Endometrial microvascular endothelial cells (primary cell): ENCODE data around the gene ABCA4. TPM values are rescaled to one million over a fixed set of nuclear protein-coding genes. Genes with fewer than 3 reads are reported as not detected.

Experiments used
- in situ Hi-C: cut with HindIII; loops from 2 replicates; pipeline ENCODE4 v1.10.0; 2017; ENCODE audit warnings: low sequenced_read_pairs, low pct_unique_long_range_greater_than_20kb; ENCODE audit errors: inconsistent ontology term
- total RNA-seq: library from RNA; depleted of rRNA; stranded (reverse); fragments of >200 nt; gene quantifications from one replicate; pipeline ENCODE4 v1.2.3, GENCODE V29; 2015; ENCODE audit errors: inconsistent ontology term

Gene ABCA4
- total RNA-seq, 1 donor from 2014 or later = 0.09 TPM

DNA sequence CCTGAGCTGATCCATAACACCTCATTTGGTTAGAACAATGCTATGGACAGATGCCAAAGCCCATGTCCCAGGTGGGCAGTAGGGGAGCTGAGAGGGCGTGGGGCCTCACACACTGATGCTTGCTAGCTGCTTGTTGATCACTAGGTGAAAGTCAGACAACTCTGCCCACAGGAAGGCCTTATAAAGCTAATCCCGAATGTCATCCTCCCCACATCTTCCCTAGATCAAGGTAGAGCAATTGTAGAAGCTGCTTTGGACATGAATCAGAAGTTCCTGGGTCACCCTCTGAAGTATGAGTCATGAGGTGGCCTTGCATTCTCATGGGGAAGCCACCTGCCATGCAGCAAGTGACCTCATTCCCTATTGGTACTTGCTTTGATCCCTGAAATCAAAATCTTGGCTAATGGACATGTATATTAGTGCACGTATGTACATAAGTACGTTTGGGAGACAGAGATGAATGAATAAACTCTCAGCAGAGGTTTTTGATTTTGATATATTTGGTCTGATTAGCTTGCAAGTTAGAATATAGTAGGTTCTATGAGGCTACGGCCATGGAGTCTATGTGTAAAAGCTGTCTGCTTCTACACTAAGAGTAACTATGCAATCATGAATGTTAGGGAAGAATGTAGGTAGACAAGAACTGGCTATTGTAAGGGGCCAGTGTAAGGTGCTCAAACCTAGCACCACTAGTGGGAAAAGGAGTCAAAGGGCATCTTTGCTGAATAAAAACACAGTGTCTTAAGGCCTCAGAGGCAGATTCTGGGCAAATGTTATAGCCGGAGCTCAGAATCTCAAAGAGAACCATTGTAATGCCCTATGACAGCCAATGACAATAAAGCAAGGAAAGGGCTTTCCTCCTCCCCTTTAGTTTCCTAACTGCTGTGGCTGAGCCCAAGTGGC lies 52.6 kb downstream of the ABCA4 start:
- in situ Hi-C loops = no loop called here

DNA sequence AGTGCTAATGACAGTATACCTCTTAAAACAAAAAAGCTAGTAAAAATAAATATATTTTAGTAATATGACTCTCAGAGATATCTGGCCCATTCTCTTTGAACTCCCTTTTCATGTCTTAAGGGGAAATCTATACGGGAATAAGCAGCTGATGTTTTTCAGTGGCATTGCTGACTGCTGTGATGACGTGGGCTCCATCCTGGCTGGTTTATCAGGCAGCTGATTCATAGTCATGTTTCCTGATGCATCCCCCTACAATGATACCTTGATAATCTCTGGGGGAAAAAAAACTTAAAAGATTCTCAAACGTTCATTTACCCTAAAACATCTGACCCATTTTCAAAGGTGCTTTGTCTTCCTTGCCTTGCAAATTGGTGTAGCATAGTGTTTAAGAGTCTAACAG lies 53.8 kb downstream of the ABCA4 start:
- in situ Hi-C loops = no loop called here

DNA sequence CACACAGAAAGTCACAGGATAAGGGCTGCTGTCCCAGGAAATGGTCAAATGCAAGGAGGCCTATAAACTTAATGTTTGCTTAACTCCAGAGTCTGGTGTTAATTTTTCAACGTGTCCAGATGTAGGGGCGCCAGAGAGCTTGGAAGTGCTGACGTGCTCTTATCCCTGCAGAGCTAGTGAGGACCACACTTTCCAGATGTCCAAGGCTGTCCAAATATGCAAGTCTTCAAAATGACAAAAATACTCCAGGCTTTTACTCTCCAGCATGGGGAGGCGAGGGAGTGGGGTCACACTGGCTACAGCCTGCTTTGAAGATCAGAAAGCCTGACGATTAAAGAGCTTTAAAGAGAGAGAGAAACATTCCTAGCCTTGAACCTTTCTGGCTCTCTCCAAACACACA lies 57.6 kb downstream of the ABCA4 start:
- in situ Hi-C loops = no loop called here

DNA sequence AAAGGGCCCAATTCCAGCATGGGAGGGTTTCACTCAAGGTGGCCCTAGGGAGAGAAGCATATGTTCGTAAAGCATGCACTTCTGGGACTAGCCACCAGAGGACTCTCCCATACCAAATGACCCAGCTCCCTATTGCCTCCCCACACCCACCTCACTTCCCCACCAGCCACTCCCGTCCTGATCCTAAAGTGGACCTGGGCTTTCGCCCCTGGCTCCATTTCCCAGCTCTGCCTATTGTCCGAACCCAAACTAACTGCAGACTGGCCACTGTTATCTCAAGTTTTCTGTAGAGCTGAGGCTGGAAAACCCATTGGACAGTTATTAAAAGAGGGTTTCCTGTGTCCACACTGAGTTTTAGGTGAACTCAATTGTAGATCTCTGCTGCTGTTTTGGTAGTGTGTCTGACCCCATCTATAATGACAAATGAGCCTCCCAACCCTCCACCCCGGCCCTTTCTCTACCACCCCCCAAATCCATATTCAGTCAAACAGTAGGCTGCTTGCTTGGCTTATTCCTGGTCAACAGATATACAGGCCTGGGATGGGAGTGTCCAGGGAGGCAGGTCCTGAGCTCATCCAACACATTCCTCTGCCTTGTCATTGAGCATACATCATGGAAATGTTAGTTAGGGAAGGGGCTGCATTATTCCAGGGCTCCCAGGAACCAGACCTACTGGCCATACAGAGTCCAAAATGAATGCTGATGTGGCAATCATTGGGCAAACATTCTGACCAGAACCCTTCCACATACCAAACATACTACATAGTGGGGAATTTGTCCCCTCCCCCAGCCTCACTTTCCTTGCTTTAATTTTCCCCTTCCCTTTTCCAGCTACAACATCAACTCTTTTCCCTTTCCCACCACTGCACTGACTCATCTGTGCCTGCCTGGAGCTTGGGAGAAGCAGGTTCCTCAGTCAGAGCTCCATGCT lies 59.2 kb downstream of the ABCA4 start:
- in situ Hi-C loops = no loop called here

DNA sequence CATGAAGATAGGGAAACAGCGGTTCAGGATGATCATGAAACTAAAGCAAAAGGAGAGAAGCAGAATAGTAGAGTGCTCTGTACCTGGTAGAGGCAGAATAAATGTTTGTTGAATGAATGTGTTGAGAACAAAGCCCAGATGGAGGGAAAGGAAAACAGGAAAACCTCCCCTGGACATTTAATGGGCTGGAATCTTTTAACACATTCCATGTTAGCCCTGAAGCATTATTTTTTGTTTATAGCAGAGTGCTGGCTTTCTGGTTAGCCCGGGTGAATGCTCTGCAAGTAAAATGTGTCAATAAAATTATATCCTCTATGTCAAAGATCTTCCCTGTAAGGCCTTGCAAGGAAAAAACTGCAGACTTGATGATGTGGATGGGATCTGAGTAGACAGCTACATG lies 60.2 kb downstream of the ABCA4 start:
- in situ Hi-C loops = no loop called here

DNA sequence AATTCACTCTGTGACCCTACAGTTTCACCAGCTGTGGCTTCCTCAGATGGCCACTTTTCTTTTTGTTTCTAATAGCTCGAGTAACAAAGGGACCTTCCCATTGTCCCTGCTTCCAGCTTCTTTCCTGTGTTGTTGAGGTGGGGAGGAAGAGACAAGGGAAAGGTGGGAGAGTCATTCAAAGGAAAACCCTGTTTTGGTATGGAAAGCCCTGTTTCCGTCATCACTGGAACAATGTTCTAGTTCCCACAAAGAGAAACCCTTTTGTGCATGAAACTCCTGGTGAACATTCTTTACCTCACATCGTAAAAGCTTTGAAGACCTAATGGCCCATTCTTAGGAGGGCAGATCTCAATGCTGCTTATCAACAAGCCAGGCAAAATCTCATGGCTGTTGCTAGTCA lies 62.2 kb downstream of the ABCA4 start:
- in situ Hi-C loops = no loop called here

DNA sequence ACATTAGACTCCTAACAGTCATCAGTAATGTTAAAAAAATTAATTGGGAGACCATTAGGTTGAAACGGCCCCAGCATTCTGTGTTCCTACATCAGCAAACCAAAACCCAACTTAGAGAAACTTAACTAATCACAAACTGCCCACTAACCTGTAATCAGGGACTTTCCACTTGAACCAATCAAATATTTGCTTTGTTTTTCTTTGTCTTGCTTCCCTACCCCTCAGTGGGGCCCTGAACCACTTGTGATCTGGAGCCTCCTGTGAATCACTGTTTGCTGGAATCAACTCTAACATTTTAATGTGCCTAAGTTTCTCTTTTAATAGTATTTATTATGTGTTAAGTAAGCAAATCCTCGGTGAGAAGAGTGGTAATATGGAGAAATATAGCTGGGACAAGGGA lies 64.0 kb downstream of the ABCA4 start:
- in situ Hi-C loops = no loop called here

DNA sequence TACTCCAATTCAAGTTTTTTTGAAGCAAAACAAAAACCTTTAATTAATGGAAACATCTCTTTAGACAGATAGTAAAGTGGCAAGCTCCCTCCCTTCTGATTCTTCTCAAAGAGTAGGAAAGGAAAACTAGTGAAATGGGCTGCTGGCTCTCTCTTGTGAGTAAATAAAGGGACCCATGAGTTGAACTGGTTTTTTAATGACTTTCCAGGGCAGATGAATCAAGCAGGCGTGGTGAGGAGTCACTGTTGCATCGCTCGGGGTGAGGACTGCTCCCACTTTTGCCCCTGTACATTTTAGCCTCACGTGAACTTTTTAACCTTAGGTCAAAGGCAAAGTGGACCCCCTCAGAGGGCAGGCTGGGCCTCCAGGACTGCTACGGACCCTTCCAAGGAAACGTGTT lies 64.8 kb downstream of the ABCA4 start:
- in situ Hi-C loops = no loop called here

DNA sequence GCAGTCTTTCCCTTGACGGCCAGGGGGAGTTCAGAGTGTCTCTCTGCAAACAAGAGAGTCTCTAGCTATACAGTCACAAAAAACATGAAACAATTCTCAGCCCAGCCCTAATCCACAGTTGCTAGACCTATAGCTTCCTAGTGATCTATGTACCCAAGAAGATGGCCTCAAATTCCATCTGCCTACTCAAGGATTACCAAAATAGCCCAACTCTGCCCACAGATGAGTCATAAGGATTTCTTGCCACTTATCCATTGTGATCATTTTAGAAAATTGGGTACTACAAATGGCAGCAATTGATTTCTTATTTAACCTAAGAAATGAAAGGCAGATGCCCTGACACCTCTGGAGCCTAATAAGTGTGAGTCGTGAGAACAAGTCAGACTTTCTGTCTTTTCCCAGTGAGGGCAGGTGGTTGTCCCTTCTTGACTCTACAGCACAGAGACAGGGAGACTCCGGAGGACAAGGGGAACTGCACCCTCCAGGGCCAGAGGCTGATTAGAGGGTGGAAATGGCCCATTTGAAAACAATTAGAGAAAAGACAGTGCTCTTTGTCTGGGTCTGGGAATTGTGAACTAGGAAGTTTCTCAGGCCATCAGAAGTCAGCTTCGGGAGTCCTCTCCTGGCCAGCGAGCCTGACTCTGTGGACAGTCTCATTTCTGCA lies 65.4 kb downstream of the ABCA4 start:
- in situ Hi-C loops = no loop called here

DNA sequence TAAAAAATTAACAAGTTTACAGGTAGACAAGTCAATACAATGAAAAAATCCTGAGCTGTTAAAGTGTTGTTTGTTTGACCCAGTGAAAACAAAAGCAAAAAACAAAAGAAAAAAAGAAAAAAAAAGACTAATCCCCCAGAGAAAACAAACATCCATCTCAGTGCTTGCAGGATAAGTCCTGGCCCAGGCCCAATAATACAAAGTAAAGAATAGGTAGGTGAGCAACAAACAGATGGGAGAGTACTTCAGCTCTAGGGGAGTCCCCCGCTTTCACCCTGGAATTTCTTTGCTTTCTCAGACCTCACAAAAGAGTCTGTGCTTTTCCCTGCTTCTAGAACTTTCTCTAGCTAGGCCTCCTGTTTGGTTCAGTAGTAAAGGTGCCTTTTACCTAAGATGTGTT lies 70.3 kb downstream of the ABCA4 start:
- in situ Hi-C loops = no loop called here

DNA sequence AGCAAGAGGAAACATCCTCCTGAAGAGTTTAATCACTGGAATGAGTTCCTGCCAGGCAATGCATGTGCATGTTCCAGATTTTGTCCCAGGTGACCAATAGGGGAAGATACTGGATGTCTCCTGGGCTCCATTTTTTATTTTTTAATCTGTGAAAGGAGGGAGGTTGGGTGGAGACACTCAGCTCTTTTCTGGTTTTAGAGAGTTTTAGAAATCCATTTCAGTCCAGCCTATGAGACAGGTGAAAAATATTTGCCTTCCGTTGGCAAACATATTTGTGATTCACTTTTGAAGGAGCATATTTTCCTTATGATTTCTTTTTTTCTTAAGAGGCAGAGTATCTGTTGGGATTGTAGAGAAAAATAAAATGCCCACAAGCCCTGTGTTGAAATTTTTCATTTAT lies 70.7 kb downstream of the ABCA4 start:
- in situ Hi-C loops = no loop called here

DNA sequence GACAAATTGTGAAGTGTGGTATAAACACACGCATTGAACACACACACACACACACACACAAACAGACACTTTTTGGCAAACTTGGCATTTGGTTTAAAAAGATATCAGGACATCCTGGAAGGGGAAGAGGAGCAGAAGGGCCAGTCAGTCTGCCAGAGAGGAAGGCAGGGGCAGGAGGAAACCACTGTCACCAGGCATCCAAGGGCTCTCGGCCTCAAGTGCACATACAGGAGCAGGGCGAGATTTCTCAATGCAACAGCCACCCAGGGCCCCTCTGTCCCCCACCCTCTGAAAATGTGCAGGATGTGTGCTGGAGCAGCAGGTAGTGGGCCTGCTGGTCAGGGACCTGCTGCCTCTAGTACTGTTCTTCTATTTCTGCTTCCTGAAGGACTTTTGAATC lies 71.2 kb downstream of the ABCA4 start:
- in situ Hi-C loops = loop anchor here (25.0 kb wide), 1 partner anchor 188 kb away; the partner anchor contains the start of gene ARHGAP29

DNA sequence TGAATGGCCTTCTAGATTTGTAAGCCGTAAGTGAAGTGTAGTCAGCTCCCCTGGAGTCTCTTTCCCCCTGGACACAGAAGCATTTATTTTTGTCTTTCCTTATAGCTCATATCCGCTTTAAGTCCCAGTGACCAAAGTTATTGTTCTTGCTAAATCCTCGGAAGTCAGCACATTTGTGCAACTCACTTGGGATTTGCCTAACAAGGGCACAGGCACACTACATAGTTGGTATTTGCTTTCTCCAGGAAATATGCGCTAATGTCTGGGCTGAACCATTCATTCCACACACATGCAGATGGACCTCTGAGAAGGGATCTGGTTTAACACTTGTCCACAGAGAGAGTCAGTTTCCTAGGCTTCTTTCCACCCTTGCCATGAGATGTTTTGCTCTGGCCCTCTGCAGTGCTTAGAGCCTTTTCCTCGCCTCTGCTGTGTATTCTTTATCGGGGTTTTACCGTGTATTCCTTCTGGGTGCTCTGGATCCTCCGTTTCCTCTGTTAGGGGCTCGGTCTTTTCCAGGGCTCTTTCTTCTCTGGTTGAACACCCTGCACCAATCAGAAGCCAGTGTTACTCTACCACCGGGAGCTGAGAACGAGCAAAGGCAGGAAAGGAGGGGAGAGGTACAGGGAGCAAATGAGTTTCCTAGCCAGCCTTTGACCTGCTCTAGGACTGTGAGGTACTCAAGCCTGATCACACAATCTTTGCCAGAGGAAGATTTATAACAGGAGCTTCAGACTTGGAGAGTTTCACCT lies 72.4 kb downstream of the ABCA4 start:
- in situ Hi-C loops = loop anchor here (25.0 kb wide), 1 partner anchor 189 kb away; the partner anchor contains the start of gene ARHGAP29

DNA sequence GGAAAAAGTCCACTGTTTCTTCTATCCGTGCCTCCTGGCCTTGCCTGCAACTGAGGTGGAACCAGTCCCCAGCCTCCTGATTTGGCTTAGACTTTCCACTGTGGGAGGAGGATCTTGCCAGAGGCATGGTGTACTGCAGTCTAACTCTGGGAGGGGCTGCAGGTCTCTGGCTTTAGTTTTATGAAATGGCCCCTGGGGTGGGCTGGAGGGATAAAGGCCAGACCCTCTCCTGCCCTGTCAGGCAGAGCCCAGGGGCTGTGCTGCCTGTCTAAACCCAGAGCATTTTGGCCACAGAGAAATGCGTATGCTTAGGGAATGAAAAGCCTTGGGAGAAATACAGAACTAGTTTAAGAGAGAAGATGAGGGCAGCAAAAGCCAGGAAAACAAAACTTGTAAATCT lies 73.0 kb downstream of the ABCA4 start:
- in situ Hi-C loops = loop anchor here (25.0 kb wide), 1 partner anchor 189 kb away; the partner anchor contains the start of gene ARHGAP29

DNA sequence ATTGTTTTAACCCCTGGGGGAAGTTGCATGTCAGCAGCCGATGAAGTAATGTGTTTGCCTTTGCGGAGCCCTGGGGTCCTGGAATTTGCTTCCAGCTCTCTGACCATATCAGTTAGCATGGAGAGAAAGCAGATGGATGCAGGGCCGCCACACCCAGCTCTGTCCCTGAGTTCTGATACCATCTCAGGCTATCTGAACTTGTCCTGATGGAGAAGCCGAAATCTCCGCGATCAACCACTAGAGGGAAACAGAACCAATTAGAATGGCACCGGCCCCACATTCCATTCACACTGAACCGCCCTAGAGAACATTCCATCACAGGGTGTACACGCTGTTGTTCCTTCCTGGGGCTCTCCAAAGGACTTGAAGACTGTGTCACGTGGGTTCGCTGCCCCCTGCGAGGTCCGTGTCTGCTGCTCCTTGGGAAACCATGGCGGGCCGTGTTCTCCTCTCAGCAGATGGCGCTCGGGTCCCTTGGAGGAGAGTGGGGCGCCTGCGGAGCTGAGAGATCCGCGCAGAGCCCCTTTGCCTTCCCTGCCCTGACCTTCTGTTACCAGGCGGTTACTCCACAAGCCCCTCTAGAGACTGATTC lies 75.4 kb downstream of the ABCA4 start:
- in situ Hi-C loops = loop anchor here (25.0 kb wide), 1 partner anchor 192 kb away; the partner anchor contains the start of gene ARHGAP29

DNA sequence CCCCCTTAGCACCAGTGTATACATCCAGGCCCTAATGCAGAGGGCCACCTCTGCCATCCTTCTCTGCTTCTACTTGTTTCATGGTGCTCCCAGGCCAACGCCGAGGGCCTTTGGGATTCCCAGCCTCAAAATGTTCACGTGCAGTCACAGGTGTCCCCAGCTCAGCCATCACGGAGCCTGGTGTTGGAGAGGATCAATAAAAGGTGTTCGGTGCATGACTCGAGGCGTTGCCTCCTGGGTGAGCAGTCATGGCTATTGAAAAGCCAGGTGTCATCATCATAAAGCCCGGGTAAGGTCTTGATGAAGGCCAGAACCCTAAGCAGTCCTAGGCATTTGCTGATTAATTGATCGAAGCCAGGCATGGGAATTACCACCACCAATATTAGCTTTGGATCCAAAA lies 76.1 kb downstream of the ABCA4 start:
- in situ Hi-C loops = loop anchor here (25.0 kb wide), 1 partner anchor 192 kb away; the partner anchor contains the start of gene ARHGAP29

DNA sequence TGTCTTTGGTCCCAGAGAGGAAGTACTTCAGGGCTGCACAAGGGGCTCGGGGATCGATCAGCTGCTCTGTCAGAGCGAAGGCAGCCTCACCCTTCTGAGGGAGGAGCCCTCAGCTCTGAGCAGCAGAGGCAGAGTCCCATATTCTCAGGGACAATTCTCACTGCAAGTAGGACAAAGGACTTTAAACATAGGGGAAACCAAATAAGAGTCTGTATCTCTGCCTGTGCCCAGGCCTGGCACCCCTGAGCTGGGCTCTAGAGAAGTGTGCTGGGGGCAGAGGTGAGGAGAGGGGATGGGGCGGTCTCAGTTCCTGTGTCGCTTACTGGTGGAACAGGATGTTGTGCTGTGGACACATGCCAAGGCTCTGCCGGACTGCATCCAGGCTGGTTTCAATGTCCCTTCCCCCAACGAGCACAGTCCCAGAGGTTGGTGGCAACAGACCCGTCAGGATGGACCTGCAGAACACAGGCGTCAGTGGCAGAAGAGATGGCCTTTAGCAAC lies 76.6 kb downstream of the ABCA4 start:
- in situ Hi-C loops = loop anchor here (25.0 kb wide), 1 partner anchor 193 kb away; the partner anchor contains the start of gene ARHGAP29
